Astrocyte (in vitro differentiated cells and primary cell): Measurements from ENCODE around the gene KIAA1671. TPM values are rescaled to one million over a fixed set of nuclear protein-coding genes. Genes with fewer than 3 reads are reported as not detected.

Source experiments
- DNase-seq: peaks from one replicate; pipeline ENCODE4 v3.0.0-alpha.2; 2010; ENCODE audit warnings: low read depth
- FAIRE-seq: peaks from 2 replicates; lab custom pipeline; 2011; peaks lifted over from hg19 to GRCh38; lab: Jason Lieb, UNC
- H2AFZ ChIP-seq: 2 replicates; pipeline ENCODE4 v1.6.0; 2012; ENCODE audit warnings: low read depth, low read length, inconsistent platforms
- H3K27ac ChIP-seq: 2 replicates; pipeline ENCODE4 v1.5.1; 2011; ENCODE audit warnings: low read depth, low read length, inconsistent platforms
- H3K27me3 ChIP-seq: 2 replicates; pipeline ENCODE4 v1.6.0; 2011; ENCODE audit warnings: low read length, inconsistent platforms; ENCODE audit not compliant: insufficient read depth
- H3K36me3 ChIP-seq: 2 replicates; pipeline ENCODE4 v1.5.1; 2011; ENCODE audit warnings: low read length, inconsistent platforms; ENCODE audit not compliant: insufficient read depth
- H3K4me1 ChIP-seq: 2 replicates; pipeline ENCODE4 v1.5.1; 2011; ENCODE audit warnings: low read length, inconsistent platforms; ENCODE audit not compliant: insufficient read depth
- H3K4me2 ChIP-seq: 2 replicates; pipeline ENCODE4 v1.6.0; 2012; ENCODE audit warnings: low read length, inconsistent platforms
- H3K4me3 ChIP-seq: 2 replicates; pipeline ENCODE4 v1.5.1; 2011; ENCODE audit warnings: low read depth, mild to moderate bottlenecking, low read length, inconsistent platforms; ENCODE audit not compliant: insufficient read depth
- H3K79me2 ChIP-seq: 2 replicates; pipeline ENCODE4 v1.6.0; 2012; ENCODE audit warnings: mild to moderate bottlenecking, low read length, inconsistent platforms; ENCODE audit not compliant: insufficient read depth
- H3K9ac ChIP-seq: 2 replicates; pipeline ENCODE4 v1.6.0; 2012; ENCODE audit warnings: mild to moderate bottlenecking, low read length, inconsistent platforms
- H3K9me3 ChIP-seq: 2 replicates; pipeline ENCODE4 v1.5.1; 2012; ENCODE audit warnings: low read depth, mild to moderate bottlenecking, low read length, inconsistent platforms; ENCODE audit not compliant: insufficient read depth
- H4K20me1 ChIP-seq: 2 replicates; pipeline ENCODE4 v1.6.0; 2012; ENCODE audit warnings: low read length, inconsistent platforms; ENCODE audit not compliant: insufficient read depth
- H3K27ac Mint-ChIP-seq: one replicate; pipeline ENCODE4 v1.8.0; 2021; ENCODE audit warnings: mild to moderate bottlenecking, mixed read lengths; ENCODE audit not compliant: unreplicated experiment
- H3K27me3 Mint-ChIP-seq: one replicate; pipeline ENCODE4 v1.8.0; 2021; ENCODE audit warnings: low read depth, mixed read lengths; ENCODE audit not compliant: unreplicated experiment
- H3K36me3 Mint-ChIP-seq: one replicate; pipeline ENCODE4 v1.8.0; 2021; ENCODE audit warnings: low read depth, mixed read lengths; ENCODE audit not compliant: unreplicated experiment
- H3K4me1 Mint-ChIP-seq: one replicate; pipeline ENCODE4 v1.8.0; 2021; ENCODE audit warnings: low read depth, mixed read lengths; ENCODE audit not compliant: unreplicated experiment
- H3K4me3 Mint-ChIP-seq: one replicate; pipeline ENCODE4 v1.8.0; 2021; ENCODE audit warnings: mild to moderate bottlenecking, moderate library complexity, mixed read lengths; ENCODE audit not compliant: unreplicated experiment
- H3K9me3 Mint-ChIP-seq: one replicate; pipeline ENCODE4 v1.8.0; 2021; ENCODE audit warnings: mild to moderate bottlenecking, mixed read lengths; ENCODE audit not compliant: unreplicated experiment
- CTCF ChIP-seq: IDR thresholded peaks from 2 replicates; pipeline ENCODE4 v1.5.1; 2011; ENCODE audit warnings: low read depth, mild to moderate bottlenecking, inconsistent platforms, low read length, moderate library complexity; ENCODE audit not compliant: insufficient read depth
- EZH2 ChIP-seq: IDR thresholded peaks from 2 replicates; pipeline ENCODE4 v1.6.1; 2012; ENCODE audit warnings: mild to moderate bottlenecking, low read length, inconsistent platforms; ENCODE audit not compliant: insufficient read depth
- total RNA-seq: library from RNA; stranded (reverse); gene quantifications from 2 replicates; pipeline ENCODE4 v1.2.1, GENCODE V29; 2021

Gene KIAA1671
- total RNA-seq, 1 donor from 2014 or later, result 28.4 TPM

DNA sequence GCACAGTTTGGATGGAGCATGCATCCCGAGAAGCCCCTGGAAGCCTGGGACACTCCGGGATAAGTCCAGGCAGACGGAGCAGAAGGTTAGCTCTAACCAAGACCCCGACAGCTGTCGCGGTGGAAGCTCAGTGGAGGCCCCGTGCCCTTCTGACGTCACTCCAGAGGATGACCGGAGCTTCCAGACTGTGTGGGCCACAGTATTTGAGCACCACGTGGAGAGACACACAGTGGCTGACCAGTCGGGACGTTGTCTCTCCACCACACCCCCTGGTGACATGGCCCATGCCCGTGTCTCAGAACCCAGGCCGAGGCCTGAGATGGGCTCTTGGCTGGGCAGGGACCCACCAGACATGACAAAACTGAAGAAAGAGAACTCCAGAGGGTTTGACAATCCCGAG, 86.3 kb downstream of the KIAA1671 start:
- H4K20me1 ChIP-seq, result no peaks in the 10 kb centered on the region
- H3K27ac ChIP-seq, result no peak overlapping the region
- peaks cover 12% of the 10 kb centered on the region for H3K36me3 Mint-ChIP-seq
- H3K36me3 ChIP-seq, result no peaks in the 10 kb centered on the region
- no peak overlapping the region for H3K27ac Mint-ChIP-seq
- H3K4me2 ChIP-seq, result no peak overlapping the region
- FAIRE-seq (no peak), DNase-seq (no peak)
- H3K4me1 ChIP-seq, result no peaks in the 10 kb centered on the region
- TF ChIP-seq EZH2 (no peak), CTCF (no peak)
- H3K9me3 ChIP-seq, result no peaks in the 10 kb centered on the region
- no peaks in the 10 kb centered on the region for H3K9me3 Mint-ChIP-seq
- H3K27me3 Mint-ChIP-seq, result no peaks in the 10 kb centered on the region
- no peaks in the 10 kb centered on the region for H3K27me3 ChIP-seq
- no peak overlapping the region for H3K4me3 Mint-ChIP-seq
- no peak overlapping the region for H3K9ac ChIP-seq
- H3K79me2 ChIP-seq, result no peaks in the 10 kb centered on the region
- H3K4me3 ChIP-seq, result no peak overlapping the region
- no peak overlapping the region for H2AFZ ChIP-seq
- H3K4me1 Mint-ChIP-seq, result no peaks in the 10 kb centered on the region

- Histone ChIP-seq H3K4me3 (no peak overlapping the region), H3K9me3 (no peaks in the 10 kb centered on the region), H4K20me1 (no peaks in the 10 kb centered on the region), H3K9ac (no peak overlapping the region), H3K27ac (no peak overlapping the region), H3K27me3 (no peaks in the 10 kb centered on the region), H3K4me1 (no peaks in the 10 kb centered on the region), H2AFZ (no peak overlapping the region), H3K36me3 (no peaks in the 10 kb centered on the region), H3K4me2 (no peak overlapping the region), H3K79me2 (no peaks in the 10 kb centered on the region)
- FAIRE-seq (no peak), DNase-seq (no peak)
- no peak overlapping the region for H3K4me3 Mint-ChIP-seq
- H3K27me3 Mint-ChIP-seq, result no peaks in the 10 kb centered on the region
- peaks cover 12% of the 10 kb centered on the region for H3K36me3 Mint-ChIP-seq
- TF ChIP-seq EZH2, result no peak
- no peak for TF ChIP-seq CTCF
- H3K4me1 Mint-ChIP-seq, result no peaks in the 10 kb centered on the region
- H3K9me3 Mint-ChIP-seq, result peaks cover 2% of the 10 kb centered on the region
- H3K27ac Mint-ChIP-seq, result no peak overlapping the region
Measured at GRCh38 chr22:25039255-25039654, 86.7 kb downstream of the KIAA1671 start.

DNA sequence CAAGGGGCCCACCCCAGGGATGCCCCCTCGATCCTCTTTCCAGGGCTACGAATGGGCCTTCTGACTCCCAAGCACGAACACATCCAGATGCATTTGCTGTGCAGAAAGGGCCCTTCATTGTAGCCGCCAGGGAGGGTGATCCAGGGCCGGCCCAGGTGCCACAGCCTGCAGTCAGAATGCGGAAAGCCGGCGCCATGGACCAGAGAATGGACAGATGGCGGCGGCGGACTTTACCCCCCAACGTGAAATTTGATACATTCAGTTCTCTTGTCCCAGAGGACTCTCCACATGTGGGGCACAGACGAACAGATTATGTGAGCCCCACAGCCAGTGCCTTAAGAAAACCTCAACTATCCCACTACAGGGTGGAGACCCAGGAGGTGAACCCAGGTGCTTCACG, 87.2 kb downstream of the KIAA1671 start:
- H3K27me3 Mint-ChIP-seq, result no peaks in the 10 kb centered on the region
- Histone ChIP-seq H3K79me2 (no peaks in the 10 kb centered on the region), H3K9me3 (no peaks in the 10 kb centered on the region), H4K20me1 (no peaks in the 10 kb centered on the region), H3K36me3 (no peaks in the 10 kb centered on the region), H3K4me1 (no peaks in the 10 kb centered on the region), H3K4me2 (no peak overlapping the region), H3K27ac (no peak overlapping the region), H3K9ac (no peak overlapping the region), H3K4me3 (no peak overlapping the region), H2AFZ (no peak overlapping the region), H3K27me3 (no peaks in the 10 kb centered on the region)
- TF ChIP-seq CTCF (no peak), EZH2 (no peak)
- H3K4me1 Mint-ChIP-seq, result no peaks in the 10 kb centered on the region
- peaks cover 2% of the 10 kb centered on the region for H3K9me3 Mint-ChIP-seq
- H3K36me3 Mint-ChIP-seq, result peaks cover 12% of the 10 kb centered on the region
- DNase-seq (no peak), FAIRE-seq (no peak)
- no peak overlapping the region for H3K4me3 Mint-ChIP-seq
- H3K27ac Mint-ChIP-seq, result no peak overlapping the region
